ENCODE results near the gene NSG1. TPM values are rescaled to one million over a fixed set of nuclear protein-coding genes. Genes with fewer than 3 reads are reported as not detected.
"Not testable (repeated sequence)": the region's sequence is repeated elsewhere in the genome, so short reads cannot be mapped to it uniquely, and the experiment has no call there.

The NSG1 gene
- total RNA-seq, 2 experiments from 2014 or later, result 10.3 to 10.4 TPM

- TF ChIP-seq CTCF (IDR thresholded peaks at IDR 0.05), result no peak
- H3K4me3 ChIP-seq (ENCODE audit: low read length), result peak overlapping the region; percentile 8
- intact Hi-C loops (cut with DNase I, micrococcal nuclease), result no loop called here
- ChIA-PET CTCF (interaction anchor here (0.9 kb wide), 1 partner anchor 10 kb away, joined by 3 read pairs; no protein-coding TSS in a partner anchor), POLR2A (interaction anchor here (1.0 to 2.0 kb wide), 5 partner anchors 40 to 215 kb away, joined by 3 to 11 read pairs (median 4); partner anchors contain the start of genes STX18 and TMEM128)
- no peaks in the 10 kb centered on the region for H3K9me3 Mint-ChIP-seq
- peak overlapping the region; percentile 42 to 70 for H3K27ac ChIP-seq (ENCODE audit: low read depth in 1 of 2, low read length in 2 of 2)
- ATAC-seq (ENCODE audit: poor library complexity) (no peak), DNase-seq (peak in 3 of 14 experiments; percentile 5 to 17 (median 11))
- H3K9me3 ChIP-seq (ENCODE audit: control insufficient read depth in 1 of 2, insufficient read depth in 1 of 2, low read length in 2 of 2), result no peaks in the 10 kb centered on the region
- no peaks in the 10 kb centered on the region for H3K27me3 ChIP-seq (ENCODE audit: control insufficient read depth in 1 of 2, insufficient read depth in 2 of 2, low read length in 2 of 2)
- peak overlapping the region; percentile 17 for H3K4me3 Mint-ChIP-seq
- H3K27me3 Mint-ChIP-seq, result no peaks in the 10 kb centered on the region
- peaks cover 54% of the 10 kb centered on the region for H3K4me1 Mint-ChIP-seq (ENCODE audit: low read depth)
- H3K36me3 ChIP-seq (ENCODE audit: insufficient read depth, low read length), result peaks cover 29% of the 10 kb centered on the region
- peak overlapping the region; percentile 83 for H3K27ac Mint-ChIP-seq
- peaks cover 30% of the 10 kb centered on the region for H3K4me1 ChIP-seq (ENCODE audit: insufficient read depth, low read length)
- H3K36me3 Mint-ChIP-seq (ENCODE audit: low read depth), result peaks cover 65% of the 10 kb centered on the region
Observed at GRCh38 chr4:4462970-4463369, 76.1 kb downstream of the NSG1 start.

- H3K27me3 Mint-ChIP-seq; ATAC-seq (ENCODE audit: poor library complexity); CTCF ChIA-PET; DNase-seq; intact Hi-C loops (cut with DNase I, micrococcal nuclease); H3K4me3 ChIP-seq (ENCODE audit: low read length); H3K9me3 Mint-ChIP-seq; H3K27ac Mint-ChIP-seq; H3K27ac ChIP-seq (ENCODE audit: low read depth in 1 of 2, low read length in 2 of 2); H3K9me3 ChIP-seq (ENCODE audit: control insufficient read depth in 1 of 2, insufficient read depth in 1 of 2, low read length in 2 of 2); H3K4me3 Mint-ChIP-seq; H3K27me3 ChIP-seq (ENCODE audit: control insufficient read depth in 1 of 2, insufficient read depth in 2 of 2, low read length in 2 of 2): not testable (repeated sequence)
- peaks cover 26% of the 10 kb centered on the region for H3K4me1 ChIP-seq (ENCODE audit: insufficient read depth, low read length)
- peaks cover 48% of the 10 kb centered on the region for H3K4me1 Mint-ChIP-seq (ENCODE audit: low read depth)
- peaks cover 36% of the 10 kb centered on the region for H3K36me3 ChIP-seq (ENCODE audit: insufficient read depth, low read length)
- POLR2A ChIA-PET, result interaction anchor here (1.2 kb wide), 1 partner anchor 16 kb away, joined by 4 read pairs; no protein-coding TSS in a partner anchor
- H3K36me3 Mint-ChIP-seq (ENCODE audit: low read depth), result peaks cover 64% of the 10 kb centered on the region
Observed at GRCh38 chr4:4465238-4465637, 78.3 kb downstream of the NSG1 start.

Other genes with a start within 250 kb of the NSG1 start
- gene OTOP1, start 160.2 kb upstream of the NSG1 start, total RNA-seq, result not detected
- gene TMEM128, start 138.9 kb upstream of the NSG1 start, total RNA-seq, result 1 to 10 TPM; 6.0 to 6.9 TPM
- gene LYAR, start 96.9 kb upstream of the NSG1 start, total RNA-seq, result 10 to 100 TPM; 13.8 to 13.9 TPM
- 1 to 10 TPM; 6.6 to 8.8 TPM for gene ZBTB49, start 96.9 kb upstream of the NSG1 start, total RNA-seq
- 10 to 100 TPM; 15.2 to 15.5 TPM for gene STX18, start 154.9 kb downstream of the NSG1 start, total RNA-seq

Data from CD4-positive, alpha-beta T cell (primary cell).